Stimulated activated naive CD8-positive, alpha-beta T cell treated with anti-CD3 and anti-CD28 coated beads, Interleukin-15, amount 100 ng/mL, for 72 hours (primary cell): ENCODE results near the gene MBD3L2B.
"Not testable (repeated sequence)": the region's sequence is repeated elsewhere in the genome, so short reads cannot be mapped to it uniquely, and the experiment has no call there.

Source experiments
- ATAC-seq: fragments of 150-1000 bp; cut with Tn5 transposase; 2 replicates; pipeline ENCODE4 v1.10.0; 2021; ENCODE audit warnings: mild to moderate bottlenecking, moderate library complexity
- DNase-seq, 2 donors: peaks; one replicate each; pipeline ENCODE4 v3.0.0; 2021 to 2022
- H3K27ac Mint-ChIP-seq, 2 donors: one replicate each; pipeline ENCODE4 v1.8.0; 2022; ENCODE audit warnings: mild to moderate bottlenecking in 2 of 2, mixed read lengths in 2 of 2, moderate library complexity in 2 of 2
- H3K27me3 Mint-ChIP-seq: one replicate; pipeline ENCODE4 v1.8.0; 2022; ENCODE audit warnings: mixed read lengths
- H3K4me1 Mint-ChIP-seq: one replicate; pipeline ENCODE4 v1.8.0; 2022; ENCODE audit warnings: mild to moderate bottlenecking, mixed read lengths
- H3K4me3 Mint-ChIP-seq, 2 donors: one replicate each; pipeline ENCODE4 v1.8.0; 2022; ENCODE audit warnings: mild to moderate bottlenecking in 2 of 2, mixed read lengths in 2 of 2, moderate library complexity in 1 of 2
- H3K9me3 Mint-ChIP-seq, 2 donors: one replicate each; pipeline ENCODE4 v1.8.0; 2022; ENCODE audit warnings: mixed read lengths in 2 of 2

The MBD3L2B gene

DNA sequence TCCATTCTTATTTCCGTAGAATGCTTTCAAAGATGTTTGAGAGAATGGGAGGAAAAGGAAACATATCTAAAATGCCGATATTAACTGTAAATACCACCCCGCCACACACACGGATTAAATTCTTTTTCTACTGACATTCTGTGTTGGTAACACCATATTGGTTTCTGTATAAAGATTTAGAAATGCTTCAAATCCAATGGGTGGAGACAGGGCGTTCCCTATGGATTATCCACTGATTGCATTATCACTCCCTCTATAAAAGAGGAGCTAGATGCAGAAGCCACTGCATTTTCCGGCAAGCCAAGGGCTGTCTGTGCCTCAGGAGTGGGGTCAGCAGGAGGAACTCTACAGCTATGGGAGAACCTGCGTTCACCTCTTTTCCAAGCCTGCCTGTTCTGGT is 27.8 kb upstream of the MBD3L2B start, which contains the start of gene MBD3L2:
Gene MBD3L2, plus strand, starts transcription at position 301 of the 400 bp plus-strand sequence. Its CDS starts 53 bp downstream, at position 354.
- not testable (repeated sequence) for H3K4me3 Mint-ChIP-seq, H3K4me1 Mint-ChIP-seq, DNase-seq, H3K27ac Mint-ChIP-seq, H3K27me3 Mint-ChIP-seq, ATAC-seq, H3K9me3 Mint-ChIP-seq

DNA sequence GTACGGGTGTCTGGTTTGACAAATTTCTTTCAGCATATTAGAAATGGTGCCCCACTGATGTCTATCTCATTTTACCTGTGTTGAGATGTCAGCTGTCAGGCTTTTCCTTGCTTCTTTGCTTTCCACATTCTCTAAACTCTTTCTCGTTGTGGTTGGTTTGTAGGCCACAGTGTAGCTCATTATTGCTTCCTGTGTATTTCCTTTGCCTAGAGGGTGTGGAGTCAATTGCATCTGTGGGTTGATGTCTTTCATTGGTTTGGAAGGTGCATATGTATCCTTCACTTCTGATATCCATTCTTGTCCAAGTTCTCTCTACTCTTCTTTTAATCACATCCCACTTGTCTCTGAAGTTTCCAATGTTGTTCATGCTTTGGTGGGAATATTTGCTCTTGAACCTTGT is 20.3 kb upstream of the MBD3L2B start:
- H3K27me3 Mint-ChIP-seq, H3K9me3 Mint-ChIP-seq, ATAC-seq, H3K4me1 Mint-ChIP-seq, H3K27ac Mint-ChIP-seq, DNase-seq, H3K4me3 Mint-ChIP-seq: not testable (repeated sequence)

DNA sequence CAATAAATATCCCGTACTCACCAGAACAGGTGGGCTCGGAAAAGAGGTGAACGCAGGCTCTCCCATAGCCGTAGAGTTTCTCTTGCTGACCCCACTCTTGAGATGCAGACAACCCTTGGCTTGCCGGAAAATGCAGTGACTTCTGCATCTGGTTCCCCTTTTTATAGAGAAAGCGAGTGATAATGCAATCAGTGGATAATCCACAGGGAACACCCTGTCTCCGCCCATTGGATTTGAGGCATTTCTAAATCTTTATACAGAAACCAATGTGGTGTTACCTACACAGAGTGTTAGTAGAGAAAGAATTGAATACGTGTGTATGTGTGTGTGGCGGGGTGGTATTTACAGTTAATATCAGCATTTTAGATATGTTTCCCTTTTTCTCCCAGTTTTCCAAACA is 18.8 kb upstream of the MBD3L2B start, which contains the start of gene MBD3L4:
Gene MBD3L4, minus strand, starts transcription at position 101 of the 400 bp plus-strand sequence. Its CDS starts 35 bp downstream, at position 66.
- not testable (repeated sequence) for H3K4me3 Mint-ChIP-seq, H3K9me3 Mint-ChIP-seq, H3K27ac Mint-ChIP-seq, ATAC-seq, H3K27me3 Mint-ChIP-seq, H3K4me1 Mint-ChIP-seq, DNase-seq

DNA sequence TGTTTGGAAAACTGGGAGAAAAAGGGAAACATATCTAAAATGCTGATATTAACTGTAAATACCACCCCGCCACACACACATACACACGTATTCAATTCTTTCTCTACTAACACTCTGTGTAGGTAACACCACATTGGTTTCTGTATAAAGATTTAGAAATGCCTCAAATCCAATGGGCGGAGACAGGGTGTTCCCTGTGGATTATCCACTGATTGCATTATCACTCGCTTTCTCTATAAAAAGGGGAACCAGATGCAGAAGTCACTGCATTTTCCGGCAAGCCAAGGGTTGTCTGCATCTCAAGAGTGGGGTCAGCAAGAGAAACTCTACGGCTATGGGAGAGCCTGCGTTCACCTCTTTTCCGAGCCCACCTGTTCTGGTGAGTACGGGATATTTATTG is 9.0 kb upstream of the MBD3L2B start, which contains the start of gene MBD3L5:
Gene MBD3L5, plus strand, starts transcription at position 301 of the 400 bp plus-strand sequence. Its CDS starts 34 bp downstream, at position 335.
- not testable (repeated sequence) for H3K4me1 Mint-ChIP-seq, H3K4me3 Mint-ChIP-seq, H3K27me3 Mint-ChIP-seq, ATAC-seq, H3K27ac Mint-ChIP-seq, H3K9me3 Mint-ChIP-seq, DNase-seq

DNA sequence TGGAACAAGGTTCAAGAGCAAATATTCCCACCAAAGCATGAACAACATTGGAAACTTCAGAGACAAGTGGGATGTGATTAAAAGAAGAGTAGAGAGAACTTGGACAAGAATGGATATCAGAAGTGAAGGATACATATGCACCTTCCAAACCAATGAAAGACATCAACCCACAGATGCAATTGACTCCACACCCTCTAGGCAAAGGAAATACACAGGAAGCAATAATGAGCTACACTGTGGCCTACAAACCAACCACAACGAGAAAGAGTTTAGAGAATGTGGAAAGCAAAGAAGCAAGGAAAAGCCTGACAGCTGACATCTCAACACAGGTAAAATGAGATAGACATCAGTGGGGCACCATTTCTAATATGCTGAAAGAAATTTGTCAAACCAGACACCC is 7.6 kb upstream of the MBD3L2B start:
- H3K27me3 Mint-ChIP-seq, H3K27ac Mint-ChIP-seq, H3K4me3 Mint-ChIP-seq, H3K4me1 Mint-ChIP-seq, H3K9me3 Mint-ChIP-seq, DNase-seq, ATAC-seq: not testable (repeated sequence)

DNA sequence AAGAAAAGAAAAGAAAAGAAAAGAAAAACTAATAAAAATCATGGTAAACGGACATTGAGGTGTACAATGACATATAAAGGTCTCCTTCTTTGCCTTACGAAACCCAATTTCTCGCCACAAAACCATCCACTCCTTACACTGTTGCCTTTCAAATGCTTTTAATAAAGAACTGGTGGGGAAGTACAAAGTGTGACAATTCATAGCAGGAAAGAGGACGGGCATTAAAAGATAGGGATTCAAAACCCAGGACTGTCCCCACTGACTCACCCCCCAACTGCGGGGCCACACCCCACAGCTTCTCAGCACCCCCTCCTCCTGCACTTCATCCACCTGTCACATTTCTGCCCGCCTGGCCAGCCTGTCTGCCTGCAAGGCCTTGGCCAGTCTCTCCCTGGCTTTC is 2.4 kb downstream of the MBD3L2B start:
- no peak for DNase-seq
- peaks cover 5% of the 10 kb centered on the region for H3K4me1 Mint-ChIP-seq
- no peaks in the 10 kb centered on the region for H3K27me3 Mint-ChIP-seq
- ATAC-seq: no peak
- H3K4me3 Mint-ChIP-seq: no peak overlapping the region
- no peaks in the 10 kb centered on the region for H3K9me3 Mint-ChIP-seq
- H3K27ac Mint-ChIP-seq: no peak overlapping the region

DNA sequence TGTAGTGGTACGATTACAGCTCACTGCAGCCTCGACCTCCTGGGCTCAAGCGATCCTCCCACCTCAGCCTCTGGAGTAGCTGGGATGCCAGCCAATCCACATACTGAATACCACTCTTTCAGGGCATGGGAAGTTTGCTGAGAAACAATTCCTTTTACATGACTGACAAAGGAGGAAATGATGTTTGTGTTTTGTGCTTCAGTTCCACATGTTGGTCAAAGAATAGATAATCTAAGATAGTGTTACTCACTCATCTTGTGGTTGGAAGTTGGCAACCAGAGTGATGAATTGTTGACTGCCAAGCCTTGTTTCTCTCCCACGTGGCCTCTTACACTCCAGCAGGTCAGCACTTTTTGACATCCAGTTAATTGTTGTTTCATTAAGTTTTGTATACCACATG is 7.6 kb downstream of the MBD3L2B start:
- peaks cover 46% of the 10 kb centered on the region for H3K4me1 Mint-ChIP-seq
- ATAC-seq (peak; percentile 74), DNase-seq (no peak)
- no peaks in the 10 kb centered on the region for H3K27me3 Mint-ChIP-seq
- no peak overlapping the region for H3K4me3 Mint-ChIP-seq
- peaks cover 0 to 5% of the 10 kb centered on the region in 2 donors for H3K9me3 Mint-ChIP-seq
- H3K27ac Mint-ChIP-seq: no peak overlapping the region

DNA sequence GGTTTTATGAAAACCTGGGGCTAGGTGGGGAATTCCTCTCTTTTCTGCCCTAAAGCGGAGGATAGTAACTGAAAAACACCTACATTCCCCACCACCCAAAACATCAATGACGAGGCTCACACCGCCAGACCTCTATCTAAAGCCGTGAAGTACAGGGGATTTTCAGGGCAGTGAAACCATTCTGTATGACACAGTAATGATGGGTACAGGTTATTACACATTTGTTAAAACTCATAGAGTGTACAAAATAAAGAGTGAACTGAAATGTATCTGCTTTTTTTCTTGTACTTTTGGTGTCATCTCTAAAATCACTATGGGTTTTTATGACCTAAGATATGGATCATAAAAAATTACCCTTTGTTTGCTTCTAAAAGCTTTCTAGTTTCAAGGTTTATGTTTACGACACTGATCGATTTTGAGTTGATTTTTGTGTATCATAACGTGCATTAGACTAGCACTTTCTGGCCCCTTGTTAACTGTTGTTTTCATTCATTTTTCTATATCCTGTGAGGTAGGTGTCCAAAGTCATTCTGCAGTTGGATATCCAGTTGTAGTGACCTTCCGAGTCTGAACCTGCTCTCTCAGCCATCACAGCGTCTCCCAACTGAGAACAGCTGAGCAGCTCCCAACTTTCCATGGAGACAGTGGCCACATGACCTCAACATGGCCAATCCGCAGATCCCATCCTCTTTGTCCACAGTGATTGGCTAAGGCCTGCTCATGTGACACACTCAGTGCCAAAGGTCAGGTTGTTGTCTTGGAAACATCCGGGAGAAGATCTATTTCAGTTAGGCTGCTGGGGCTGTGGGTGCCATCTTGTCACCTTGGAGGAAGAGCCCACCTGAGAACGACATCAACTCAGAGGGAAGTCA is 10.3 kb downstream of the MBD3L2B start:
- Mint-ChIP-seq H3K4me1 (peaks cover 65% of the 10 kb centered on the region), H3K4me3 (peak overlapping the region; percentile 21 to 31)
- DNase-seq: peak in 1 of 2 donors; percentile 51

DNA sequence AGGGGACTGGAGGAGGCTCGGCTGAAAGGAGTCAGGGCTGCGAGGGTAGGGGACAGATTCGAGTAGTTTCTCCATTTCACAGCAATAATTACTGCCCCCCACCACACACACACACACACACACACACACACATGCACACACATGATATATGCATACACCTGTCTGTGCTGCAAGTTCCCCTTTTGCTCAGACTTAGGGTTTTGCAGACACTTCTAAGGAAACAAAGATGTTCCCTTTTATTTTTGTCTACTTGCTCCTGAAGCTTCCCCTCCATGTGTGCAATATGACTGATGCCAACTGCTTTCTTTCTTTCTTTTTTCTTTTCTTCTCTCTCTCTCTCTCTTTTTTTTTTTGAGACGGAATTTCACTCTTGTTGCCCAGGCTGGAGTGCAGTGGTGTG is 13.4 kb downstream of the MBD3L2B start:
- no peak for ATAC-seq
- H3K4me3 Mint-ChIP-seq: no peak overlapping the region
- peaks cover 0 to 5% of the 10 kb centered on the region in 2 donors for H3K9me3 Mint-ChIP-seq
- H3K27me3 Mint-ChIP-seq: no peaks in the 10 kb centered on the region
- DNase-seq: no peak
- H3K27ac Mint-ChIP-seq: no peak overlapping the region
- peaks cover 60% of the 10 kb centered on the region for H3K4me1 Mint-ChIP-seq

More for the DNA sequence above, 10.3 kb downstream of the MBD3L2B start:
- Mint-ChIP-seq H3K9me3 (peaks cover 0 to 5% of the 10 kb centered on the region in 2 donors), H3K27me3 (no peaks in the 10 kb centered on the region), H3K27ac (peak overlapping the region in 1 of 2 donors; percentile 74)
- peak; percentile 94 for ATAC-seq

DNA sequence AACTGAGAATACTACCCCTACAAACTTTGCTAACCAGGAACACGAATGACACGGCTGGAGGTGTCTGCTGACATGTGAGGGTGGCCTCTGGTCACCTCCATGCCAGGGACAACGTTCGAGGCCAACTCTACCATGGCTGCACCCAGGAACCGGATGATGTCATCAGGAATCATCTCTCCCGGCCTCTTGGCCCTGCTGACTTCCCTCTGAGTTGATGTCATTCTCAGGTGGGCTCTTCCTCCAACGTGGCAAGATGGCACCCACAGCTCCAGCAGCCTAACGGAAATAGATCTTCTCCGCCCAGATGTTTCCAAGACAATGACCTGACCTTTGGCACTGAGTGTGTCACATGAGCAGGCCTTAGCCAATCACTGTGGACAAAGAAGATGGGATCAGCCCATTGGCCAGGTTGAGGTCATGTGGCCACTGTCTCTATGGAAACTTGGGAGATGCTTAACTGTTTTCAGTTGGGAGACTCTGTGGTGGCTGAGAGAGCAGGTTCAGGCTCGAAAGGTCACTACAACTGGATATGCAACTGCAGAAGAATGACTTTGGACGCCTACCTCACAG is 15.0 kb downstream of the MBD3L2B start:
- Mint-ChIP-seq H3K9me3 (peaks cover 0 to 2% of the 10 kb centered on the region in 2 donors), H3K27ac (no peak overlapping the region), H3K4me1 (peaks cover 49% of the 10 kb centered on the region), H3K27me3 (no peaks in the 10 kb centered on the region), H3K4me3 (no peak overlapping the region)
- ATAC-seq (no peak), DNase-seq (no peak)

DNA sequence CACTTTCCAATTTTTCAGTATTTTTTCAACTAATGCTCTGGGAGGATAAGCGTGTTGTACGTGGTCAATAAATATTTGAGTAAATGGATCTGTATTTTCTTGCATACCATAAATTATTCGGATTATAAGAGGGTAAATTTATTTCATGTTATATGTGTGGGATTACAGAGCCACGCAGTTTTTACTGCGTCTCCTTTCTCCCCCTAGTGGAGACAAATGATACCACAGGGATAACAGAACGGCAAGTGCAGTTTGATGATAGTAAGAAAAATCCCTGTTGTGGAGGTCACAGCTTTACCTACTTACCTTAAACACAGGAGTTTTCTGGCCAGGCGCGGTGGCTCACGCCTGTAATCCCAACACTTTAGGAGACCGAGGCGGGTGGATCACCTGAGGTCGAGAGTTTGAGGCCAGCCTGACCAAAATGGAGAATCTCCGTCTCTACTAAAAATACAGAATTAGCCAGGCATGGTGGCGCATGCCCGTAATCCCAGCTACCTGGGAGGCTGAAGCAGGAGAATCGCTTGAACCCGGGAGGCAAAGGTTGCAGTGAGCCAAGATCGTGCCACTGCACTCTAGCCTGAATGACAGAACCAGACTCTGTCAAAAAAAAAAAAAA is 16.8 kb downstream of the MBD3L2B start:
- peak; percentile 57 for ATAC-seq
- Mint-ChIP-seq H3K4me3 (peak overlapping the region in 1 of 2 donors; percentile 46), H3K27ac (no peak overlapping the region), H3K27me3 (no peaks in the 10 kb centered on the region), H3K9me3 (peaks cover 0 to 4% of the 10 kb centered on the region in 2 donors), H3K4me1 (peaks cover 34% of the 10 kb centered on the region)
- DNase-seq: peak; percentile 31

DNA sequence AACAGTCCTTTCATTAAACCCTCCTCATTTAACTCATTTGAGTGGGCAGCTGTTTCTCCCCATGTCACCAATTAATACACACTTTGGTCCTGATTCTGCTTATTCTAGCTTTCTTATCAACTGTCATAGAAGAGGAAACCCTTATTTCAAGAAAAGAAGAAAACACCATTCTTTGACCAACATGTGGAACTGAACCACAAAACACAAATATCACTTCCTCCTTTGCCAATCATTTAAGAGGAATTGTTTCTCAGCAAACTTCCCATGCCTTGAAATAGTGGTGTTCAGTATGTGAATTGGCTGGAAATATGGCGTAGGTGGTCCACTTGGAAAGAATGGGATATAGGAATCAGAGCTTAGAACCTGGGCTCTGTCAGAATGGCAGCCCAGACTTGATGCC is 20.4 kb downstream of the MBD3L2B start:
- Mint-ChIP-seq H3K4me3 (no peak overlapping the region), H3K27me3 (no peaks in the 10 kb centered on the region), H3K27ac (no peak overlapping the region), H3K4me1 (peaks cover 14% of the 10 kb centered on the region), H3K9me3 (peaks cover 4 to 7% of the 10 kb centered on the region in 2 donors)
- ATAC-seq: no peak
- no peak for DNase-seq

DNA sequence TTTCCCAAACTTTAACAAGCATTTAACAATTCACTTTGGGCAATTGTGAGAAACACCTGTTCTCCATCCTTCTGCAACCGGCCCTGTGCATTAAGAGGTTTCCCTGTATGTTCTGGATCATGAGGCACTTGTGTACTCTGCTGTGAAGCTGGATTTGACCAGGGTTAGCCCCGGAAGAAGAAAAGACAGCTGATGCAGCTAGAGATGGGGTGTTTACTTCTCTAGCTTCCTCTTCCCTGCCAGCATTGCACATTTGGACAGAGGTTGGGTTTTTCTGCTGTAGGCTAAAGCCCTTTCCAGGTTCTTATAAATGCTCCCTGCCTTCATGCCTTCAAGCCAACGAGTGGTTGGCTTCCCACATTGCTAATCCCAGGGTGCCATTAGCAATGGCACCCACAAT is 20.9 kb downstream of the MBD3L2B start:
- Mint-ChIP-seq H3K9me3 (peaks cover 6 to 12% of the 10 kb centered on the region in 2 donors), H3K27ac (no peak overlapping the region), H3K4me1 (peaks cover 14% of the 10 kb centered on the region), H3K27me3 (no peaks in the 10 kb centered on the region), H3K4me3 (no peak overlapping the region)
- ATAC-seq: no peak
- DNase-seq: no peak

DNA sequence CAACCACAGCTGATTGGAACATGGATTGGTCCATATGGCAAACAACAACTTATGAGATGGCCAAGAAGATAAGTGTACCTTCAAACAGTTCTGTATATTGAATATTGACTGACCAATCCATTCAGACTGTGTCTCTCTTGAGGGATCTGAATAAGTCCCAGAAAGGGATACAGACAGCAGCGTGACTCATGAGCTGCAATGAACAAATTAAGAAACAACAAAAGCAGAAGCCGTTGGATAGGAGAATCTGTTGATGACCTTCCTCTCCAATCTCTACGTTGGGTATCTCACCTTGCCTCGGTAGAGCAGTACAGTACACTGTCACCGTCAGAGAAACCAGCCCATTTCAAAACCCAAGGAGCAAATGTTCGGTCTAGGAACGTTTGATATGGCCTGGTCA is 21.3 kb downstream of the MBD3L2B start:
- no peak overlapping the region for H3K27ac Mint-ChIP-seq
- peaks cover 10 to 16% of the 10 kb centered on the region in 2 donors for H3K9me3 Mint-ChIP-seq
- H3K4me3 Mint-ChIP-seq: no peak overlapping the region
- peaks cover 14% of the 10 kb centered on the region for H3K4me1 Mint-ChIP-seq
- no peak for DNase-seq
- no peak for ATAC-seq
- H3K27me3 Mint-ChIP-seq: no peaks in the 10 kb centered on the region

DNA sequence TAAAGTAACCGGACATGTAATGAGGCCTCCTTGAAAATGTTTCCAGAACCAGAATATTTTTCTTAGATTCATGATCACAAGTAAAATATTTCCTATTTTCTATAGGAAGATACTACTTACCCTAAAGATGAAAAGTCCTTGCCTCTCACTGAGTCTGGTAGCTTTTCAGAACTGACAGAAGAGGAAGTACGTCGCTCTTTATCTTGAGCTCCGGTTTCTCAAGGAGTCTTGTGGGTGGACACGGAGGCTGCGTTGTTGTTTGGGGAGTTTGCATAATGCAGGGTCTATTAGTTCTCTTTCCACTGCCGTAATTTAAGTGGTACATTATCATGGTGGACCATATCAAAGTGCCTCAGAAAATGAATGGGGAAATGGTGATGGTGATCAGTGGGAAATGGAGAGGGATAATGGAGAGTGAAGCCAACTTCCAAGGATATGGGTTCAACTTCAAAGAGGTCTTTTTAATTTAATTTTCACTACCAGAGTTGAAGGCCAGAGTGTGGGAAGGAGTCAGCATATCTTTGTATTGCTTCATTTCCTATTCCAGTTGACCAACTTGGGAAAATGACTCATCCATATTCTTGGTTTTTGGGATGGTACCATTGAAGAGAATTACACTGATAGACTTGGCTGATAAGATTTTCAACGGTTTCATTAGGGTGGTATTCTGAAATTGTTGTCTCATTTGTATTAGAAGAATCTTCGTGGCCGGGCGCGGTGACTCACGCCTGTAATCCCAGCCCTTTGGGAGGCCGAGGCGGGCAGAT is 23.4 kb downstream of the MBD3L2B start:
- ATAC-seq: no peak
- H3K27me3 Mint-ChIP-seq: no peaks in the 10 kb centered on the region
- no peak for DNase-seq
- H3K4me1 Mint-ChIP-seq: peaks cover 6% of the 10 kb centered on the region
- peaks cover 14 to 20% of the 10 kb centered on the region in 2 donors for H3K9me3 Mint-ChIP-seq
- no peak overlapping the region for H3K27ac Mint-ChIP-seq
- no peak overlapping the region for H3K4me3 Mint-ChIP-seq
